Stimulated activated CD8-positive, alpha-beta memory T cell treated with anti-CD3 and anti-CD28 coated beads, Interleukin-7, amount 100 ng/mL, for 4 hours (primary cell): ENCODE data around the gene ALAS1.

Experiments
- DNase-seq, 2 donors: peaks; one replicate each; pipeline ENCODE4 v3.0.0-alpha.2; 2020; ENCODE audit warnings: low read depth in 2 of 2

The ALAS1 gene

GRCh38 chr3:52249683-52250082 lies 51.7 kb downstream of the ALAS1 start:
- no peak for DNase-seq

DNA sequence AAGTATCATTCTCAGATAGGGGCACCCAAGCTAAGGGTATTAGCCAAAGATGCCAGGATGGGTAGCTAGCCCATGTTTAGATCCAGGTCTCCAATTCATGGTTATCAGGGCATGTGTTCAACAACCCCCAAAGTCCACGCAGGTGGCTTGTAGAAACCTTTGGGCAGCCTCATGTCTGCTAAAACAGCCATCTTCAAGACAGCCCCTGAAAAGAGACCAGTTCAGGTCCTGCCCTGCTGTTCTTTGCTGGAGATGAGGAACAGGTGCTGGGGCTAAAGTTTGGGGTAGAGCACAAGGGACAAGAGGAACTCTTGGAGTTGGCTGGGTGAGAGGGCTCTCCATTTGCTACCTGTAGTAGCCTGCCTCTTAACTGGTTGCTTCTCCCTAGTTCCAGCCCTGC lies 52.2 kb downstream of the ALAS1 start:
- no peak for DNase-seq

DNA sequence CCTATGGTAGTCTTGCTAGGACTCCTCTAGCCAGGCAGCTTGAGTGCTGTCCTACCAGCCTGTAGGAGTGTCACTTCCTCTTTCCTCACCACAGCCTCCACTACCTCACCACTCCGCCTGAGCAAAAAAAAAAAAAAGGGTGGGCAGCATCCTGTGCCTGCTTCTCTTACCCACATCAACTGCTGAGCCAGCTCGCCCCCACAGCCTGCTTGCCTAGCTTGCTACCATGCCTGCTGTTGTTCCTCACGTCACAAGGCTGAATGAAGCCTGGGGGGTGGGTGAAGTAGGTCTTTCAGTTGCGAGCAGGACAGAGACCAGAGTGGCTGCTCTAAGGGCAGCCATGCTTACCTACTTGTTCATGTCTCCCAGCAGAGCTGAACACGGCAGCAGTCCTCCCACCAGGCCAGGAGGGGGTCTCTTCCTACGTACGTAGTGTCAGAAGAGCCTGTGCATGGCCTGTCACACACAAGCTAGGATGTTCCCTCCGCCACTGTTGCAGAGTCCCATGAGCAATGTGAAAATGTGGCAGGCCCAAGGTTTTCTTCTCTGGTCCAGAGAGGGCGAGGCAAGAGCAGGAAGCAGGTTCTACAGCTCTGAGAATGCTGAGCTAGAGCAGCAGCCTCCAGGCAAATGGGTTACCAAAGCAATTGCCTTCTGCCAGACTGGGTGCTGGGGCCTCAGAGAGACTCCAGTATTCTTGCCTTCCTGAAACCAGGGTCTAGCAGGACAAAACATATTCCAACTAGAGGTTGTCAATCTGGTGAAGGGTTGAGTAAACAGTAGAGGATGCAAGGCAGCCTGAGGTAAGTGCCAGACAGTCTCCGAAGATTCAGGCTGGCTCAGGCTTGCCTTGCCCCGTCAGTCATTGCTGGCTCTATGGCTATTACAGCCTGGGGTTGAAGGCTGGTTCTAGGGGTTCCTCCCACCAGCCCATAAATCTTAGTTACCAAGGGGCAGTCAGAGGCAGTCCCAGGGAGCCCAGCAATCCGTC lies 55.6 kb downstream of the ALAS1 start:
- DNase-seq = peak; percentile 81 to 84

GRCh38 chr3:52254608-52255007 lies 56.6 kb downstream of the ALAS1 start:
- DNase-seq = no peak

GRCh38 chr3:52256159-52256558 lies 58.2 kb downstream of the ALAS1 start:
- no peak for DNase-seq

- no peak for DNase-seq
Observed at GRCh38 chr3:52256622-52257021, 58.7 kb downstream of the ALAS1 start.

DNA sequence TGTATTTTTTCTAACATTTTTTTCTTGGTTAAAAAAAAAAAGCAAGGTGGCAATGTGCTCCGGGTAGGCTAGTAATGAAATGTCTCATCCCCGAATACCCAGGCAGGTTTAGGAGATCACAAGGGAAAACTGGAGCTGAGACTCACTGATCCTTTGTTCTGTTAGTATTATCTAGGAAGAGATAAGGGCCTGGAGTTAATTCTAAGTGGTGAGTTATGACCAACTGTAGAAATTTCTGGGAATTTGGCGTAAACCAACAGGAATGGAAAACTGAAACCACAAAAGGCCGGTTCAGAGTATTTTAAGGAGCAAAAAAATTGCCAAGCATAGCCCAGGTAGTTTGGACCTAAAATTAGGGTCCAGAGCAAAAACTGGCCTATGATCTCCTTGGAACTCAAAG lies 60.0 kb downstream of the ALAS1 start:
- DNase-seq = no peak

DNA sequence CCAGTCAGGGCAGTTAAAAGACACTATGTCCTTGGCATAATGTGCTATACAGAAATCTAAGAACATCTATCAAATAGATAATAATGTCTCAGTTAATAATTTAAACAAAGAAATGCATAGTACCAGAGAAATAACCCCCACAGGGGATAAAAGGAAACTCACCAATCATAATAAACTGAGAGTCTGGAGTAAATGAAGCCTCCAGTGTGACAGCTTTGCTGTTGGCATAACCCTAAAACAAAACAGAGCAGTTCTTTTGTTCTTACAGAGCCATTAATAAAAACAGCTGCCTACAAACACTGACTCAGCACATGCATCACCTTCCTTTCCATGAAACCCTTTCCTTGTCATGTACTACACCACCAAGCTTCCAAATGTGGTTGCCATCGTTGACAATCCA lies 61.1 kb downstream of the ALAS1 start:
- DNase-seq = no peak

GRCh38 chr3:52259448-52259847 lies 61.5 kb downstream of the ALAS1 start:
- no peak for DNase-seq

DNA sequence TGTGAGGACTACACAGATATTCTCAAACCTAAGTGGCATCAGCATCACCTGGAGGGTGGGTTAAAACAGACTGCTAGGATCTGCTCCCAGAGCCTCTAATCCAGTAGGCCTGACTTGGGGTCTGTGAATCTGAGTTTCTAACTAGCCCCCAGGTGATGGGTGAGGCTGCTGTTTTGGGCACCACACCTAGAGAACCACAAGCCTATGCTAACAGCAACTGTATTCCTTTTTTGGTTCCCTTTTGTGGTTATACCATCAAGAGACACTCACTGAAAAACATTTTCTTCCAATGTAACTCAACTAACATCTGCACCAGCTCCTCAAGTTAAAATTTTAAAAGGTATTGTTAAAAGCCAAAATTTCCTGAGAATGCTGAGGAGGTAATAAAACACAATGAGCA lies 64.5 kb downstream of the ALAS1 start:
- DNase-seq = no peak
